GM12872 (cell line): Measurements from ENCODE around the gene SMIM35.

Source experiments
- TF ChIP-seq, protein P1 (sequence below): IDR thresholded peaks from 3 replicates; pipeline ENCODE4 v1.5.1; 2011; ENCODE audit warnings: low read depth, mild to moderate bottlenecking, low read length, moderate library complexity; ENCODE audit not compliant: insufficient read depth

The SMIM35 gene

DNA sequence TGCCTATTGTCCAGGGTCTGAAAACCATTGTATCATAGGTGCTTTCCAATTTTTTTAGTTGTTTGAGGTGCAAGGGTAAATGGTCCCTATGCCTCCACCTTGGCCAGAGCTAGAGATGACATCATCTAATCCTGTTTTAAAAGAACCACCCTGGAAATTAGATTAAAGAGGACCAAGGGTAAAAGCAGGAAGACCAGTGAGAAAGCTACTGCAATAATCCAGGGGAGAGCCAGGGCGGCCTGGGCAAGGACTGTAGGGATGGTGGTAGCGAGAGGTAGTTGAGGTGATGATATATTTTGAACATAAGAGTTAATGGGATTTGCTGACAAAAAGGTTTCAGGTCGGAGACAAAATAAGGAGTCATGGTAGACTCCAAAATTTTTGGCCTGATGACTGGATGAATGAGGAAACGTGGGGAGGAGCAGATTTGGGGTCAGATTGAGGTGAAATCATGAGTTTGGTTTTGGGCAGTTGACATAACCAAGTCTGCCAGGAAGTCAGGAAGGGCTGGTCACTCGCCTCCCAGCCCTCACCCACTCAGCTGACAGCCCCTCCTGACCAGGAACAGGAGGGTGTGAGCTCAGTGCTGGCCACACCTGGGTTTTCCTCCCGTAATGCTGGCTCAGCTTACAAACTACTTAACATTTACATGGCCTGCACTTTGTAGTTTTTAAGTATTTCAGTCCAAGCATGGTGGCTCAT lies 42.9 kb upstream of the SMIM35 start:
- TF ChIP-seq, protein P1, sequence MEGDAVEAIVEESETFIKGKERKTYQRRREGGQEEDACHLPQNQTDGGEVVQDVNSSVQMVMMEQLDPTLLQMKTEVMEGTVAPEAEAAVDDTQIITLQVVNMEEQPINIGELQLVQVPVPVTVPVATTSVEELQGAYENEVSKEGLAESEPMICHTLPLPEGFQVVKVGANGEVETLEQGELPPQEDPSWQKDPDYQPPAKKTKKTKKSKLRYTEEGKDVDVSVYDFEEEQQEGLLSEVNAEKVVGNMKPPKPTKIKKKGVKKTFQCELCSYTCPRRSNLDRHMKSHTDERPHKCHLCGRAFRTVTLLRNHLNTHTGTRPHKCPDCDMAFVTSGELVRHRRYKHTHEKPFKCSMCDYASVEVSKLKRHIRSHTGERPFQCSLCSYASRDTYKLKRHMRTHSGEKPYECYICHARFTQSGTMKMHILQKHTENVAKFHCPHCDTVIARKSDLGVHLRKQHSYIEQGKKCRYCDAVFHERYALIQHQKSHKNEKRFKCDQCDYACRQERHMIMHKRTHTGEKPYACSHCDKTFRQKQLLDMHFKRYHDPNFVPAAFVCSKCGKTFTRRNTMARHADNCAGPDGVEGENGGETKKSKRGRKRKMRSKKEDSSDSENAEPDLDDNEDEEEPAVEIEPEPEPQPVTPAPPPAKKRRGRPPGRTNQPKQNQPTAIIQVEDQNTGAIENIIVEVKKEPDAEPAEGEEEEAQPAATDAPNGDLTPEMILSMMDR, result no peak

DNA sequence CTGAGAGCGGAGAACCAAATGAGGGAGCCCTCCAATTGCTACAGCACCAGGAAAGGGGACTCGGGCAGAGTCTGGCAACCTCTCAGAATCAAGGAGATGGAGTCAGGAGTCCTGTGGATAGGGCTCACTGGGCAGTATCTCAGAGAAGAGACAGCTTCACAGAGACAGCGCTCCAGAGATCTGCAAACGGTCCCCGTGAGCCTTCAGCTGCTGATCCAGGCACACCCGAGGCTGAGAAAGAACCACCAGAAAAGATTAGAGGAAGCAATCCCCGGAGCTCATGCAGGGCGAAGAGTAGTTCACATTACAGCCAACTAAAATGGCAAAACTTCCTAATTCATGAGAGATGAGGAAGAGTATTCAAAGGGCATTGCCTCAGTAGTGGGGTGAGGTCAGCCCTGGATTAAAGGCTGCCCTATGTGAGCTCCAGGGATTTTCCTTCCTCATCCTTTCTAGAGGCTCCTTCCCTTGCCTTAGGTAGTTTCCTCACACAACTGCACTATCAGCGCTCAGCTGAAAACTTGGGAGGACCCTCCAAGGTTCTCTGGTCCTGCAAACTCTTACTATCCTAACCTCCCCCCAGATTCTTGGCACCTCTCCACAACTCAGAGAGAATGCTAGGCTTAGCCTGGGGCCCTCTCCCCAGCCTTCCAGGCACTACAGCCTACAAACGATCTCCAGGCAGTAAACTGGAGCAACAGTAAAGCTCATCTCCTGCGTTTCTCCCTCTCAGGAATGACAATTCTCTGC lies 42.1 kb upstream of the SMIM35 start:
- TF ChIP-seq, protein P1, result no peak

DNA sequence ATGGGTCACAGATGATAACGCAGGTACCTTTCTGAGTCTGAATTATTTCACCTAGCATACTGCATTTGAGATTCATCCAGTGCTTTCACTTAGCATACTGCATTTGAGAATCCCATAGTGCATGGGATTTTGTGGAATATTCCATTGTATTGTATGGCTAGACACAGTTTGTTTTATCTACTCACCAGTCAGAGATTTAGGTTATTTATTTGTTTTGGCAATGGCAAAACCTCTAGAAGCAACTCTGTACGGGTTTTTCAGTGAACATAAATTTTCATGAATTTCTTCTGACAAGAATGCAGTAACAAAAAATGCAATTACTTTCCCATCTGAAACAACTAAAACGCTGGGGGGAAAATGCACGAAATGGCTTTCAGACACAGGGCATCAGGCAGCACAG lies 41.5 kb upstream of the SMIM35 start:
- TF ChIP-seq, protein P1, result no peak

DNA sequence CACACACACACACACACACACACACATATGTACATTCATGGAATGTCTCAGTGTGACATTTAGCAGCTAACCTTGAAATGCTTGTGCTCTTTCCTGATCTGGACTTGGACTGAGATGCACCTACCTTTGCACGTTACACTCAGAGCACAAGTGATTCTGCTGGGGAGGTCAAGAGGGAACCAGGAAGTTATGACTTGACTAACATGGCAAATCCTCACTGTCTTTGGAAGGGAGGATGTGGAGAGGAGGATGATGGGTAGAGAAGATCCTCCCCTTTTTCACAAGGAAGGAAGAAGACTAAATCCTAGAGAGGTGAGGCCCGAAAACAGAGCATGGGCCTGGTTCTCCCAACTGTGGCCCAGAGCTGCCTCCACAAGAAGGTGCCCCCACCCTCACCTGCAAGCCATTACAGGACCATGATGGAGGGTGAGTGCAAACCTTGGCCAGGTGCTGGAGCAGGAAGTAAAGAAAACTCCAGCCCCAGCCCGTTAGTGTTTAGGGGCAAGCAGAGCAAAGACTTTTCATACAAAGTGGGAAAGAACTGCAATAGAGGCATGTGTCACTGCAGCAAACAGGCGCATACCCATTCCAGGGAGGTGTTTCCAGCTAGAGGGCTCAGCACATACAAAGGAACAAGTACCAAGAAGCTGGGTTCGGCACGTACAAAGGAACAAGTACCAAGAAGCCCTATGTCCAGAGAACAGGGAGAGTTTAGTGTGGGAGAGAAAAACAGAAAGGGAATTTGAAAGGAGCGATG lies 39.5 kb upstream of the SMIM35 start:
- TF ChIP-seq, protein P1, result no peak

DNA sequence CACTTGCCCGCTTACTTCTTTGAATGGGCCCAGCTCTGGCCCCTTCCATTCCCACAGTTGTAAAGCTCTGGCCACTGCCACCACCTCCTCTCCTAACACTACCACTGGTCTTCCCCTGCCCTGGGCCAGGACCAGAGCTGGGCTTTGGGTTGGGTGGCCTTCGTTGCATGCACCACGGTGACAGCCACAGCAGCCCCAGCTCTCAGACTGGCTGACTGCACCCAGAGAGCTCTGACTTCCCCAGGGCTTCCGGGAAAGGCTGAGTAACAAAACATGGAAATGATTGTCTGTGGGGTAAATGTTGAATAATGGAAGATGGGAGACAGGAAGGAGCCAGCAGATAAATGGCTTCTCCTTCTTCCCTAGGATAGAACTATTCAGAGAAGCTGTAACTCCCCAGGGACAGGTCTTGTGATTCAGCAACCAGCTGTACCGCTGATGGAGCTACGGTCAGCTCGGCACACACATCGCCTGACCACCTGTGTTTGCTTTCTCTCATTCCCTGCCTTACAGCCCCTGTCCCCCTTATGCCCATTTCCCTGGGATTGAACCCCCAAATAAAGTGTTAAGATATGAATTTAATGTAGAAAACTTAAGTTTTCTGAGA lies 38.3 kb upstream of the SMIM35 start:
- TF ChIP-seq, protein P1, result no peak

DNA sequence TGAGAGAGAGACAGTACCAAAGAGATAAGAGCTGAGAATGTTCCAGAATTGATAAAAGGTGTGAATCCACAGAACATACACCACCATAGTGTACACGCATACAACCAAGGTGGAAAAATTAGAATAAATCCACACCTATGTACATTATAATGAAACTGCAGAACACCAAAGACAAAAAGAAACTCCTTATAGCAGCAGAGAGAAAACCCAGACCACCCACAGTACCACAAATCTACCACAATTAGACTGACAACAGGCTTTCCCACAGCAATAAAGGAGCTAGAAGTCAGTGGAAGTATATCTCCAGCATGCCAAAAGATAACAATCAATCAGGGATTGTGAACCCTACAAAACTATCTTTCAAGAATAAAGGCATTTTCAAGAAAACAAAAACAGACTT lies 34.0 kb upstream of the SMIM35 start:
- TF ChIP-seq, protein P1, result no peak

DNA sequence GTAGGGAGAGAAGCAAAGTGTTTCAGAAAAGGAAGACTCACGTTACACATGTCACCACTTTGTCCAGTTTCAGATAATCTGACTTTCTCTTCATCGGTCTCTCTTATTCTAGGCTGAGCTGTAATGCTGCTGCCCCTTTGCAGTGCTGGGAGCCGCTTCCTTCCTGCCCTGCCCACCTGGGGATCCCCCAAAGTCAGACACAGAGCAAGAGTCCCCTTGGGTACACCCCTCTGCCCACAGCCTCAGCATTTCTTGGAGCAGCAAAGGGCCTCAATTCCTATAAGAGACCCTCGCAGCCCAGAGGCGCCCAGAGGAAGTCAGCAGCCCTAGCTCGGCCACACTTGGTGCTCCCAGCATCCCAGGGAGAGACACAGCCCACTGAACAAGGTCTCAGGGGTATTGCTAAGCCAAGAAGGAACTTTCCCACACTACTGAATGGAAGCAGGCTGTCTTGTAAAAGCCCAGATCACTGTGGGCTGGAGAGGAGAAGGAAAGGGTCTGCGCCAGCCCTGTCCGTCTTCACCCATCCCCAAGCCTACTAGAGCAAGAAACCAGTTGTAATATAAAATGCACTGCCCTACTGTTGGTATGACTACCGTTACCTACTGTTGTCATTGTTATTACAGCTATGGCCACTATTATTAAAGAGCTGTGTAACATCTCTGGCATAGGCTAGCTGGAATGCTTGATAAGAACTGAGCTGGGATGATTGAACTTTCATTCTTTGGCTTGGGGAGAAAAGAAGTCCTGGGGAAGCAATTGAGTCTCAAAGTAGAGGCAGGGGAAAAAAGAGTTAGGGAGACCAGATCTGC lies 31.2 kb upstream of the SMIM35 start:
- TF ChIP-seq, protein P1, result no peak
